Measurements from ENCODE around the gene SH3BGR.

- TF ChIP-seq EP300 (IDR thresholded peaks at IDR 0.05; ENCODE audit: borderline replicate concordance) (no peak), YY1 (IDR thresholded peaks at IDR 0.05; ENCODE audit: low read depth) (no peak), TEAD4 (IDR thresholded peaks at IDR 0.05) (no peak), RAD21 (IDR thresholded peaks at IDR 0.05; ENCODE audit: low read depth) (no peak)
- TF ChIP-seq, protein P1, sequence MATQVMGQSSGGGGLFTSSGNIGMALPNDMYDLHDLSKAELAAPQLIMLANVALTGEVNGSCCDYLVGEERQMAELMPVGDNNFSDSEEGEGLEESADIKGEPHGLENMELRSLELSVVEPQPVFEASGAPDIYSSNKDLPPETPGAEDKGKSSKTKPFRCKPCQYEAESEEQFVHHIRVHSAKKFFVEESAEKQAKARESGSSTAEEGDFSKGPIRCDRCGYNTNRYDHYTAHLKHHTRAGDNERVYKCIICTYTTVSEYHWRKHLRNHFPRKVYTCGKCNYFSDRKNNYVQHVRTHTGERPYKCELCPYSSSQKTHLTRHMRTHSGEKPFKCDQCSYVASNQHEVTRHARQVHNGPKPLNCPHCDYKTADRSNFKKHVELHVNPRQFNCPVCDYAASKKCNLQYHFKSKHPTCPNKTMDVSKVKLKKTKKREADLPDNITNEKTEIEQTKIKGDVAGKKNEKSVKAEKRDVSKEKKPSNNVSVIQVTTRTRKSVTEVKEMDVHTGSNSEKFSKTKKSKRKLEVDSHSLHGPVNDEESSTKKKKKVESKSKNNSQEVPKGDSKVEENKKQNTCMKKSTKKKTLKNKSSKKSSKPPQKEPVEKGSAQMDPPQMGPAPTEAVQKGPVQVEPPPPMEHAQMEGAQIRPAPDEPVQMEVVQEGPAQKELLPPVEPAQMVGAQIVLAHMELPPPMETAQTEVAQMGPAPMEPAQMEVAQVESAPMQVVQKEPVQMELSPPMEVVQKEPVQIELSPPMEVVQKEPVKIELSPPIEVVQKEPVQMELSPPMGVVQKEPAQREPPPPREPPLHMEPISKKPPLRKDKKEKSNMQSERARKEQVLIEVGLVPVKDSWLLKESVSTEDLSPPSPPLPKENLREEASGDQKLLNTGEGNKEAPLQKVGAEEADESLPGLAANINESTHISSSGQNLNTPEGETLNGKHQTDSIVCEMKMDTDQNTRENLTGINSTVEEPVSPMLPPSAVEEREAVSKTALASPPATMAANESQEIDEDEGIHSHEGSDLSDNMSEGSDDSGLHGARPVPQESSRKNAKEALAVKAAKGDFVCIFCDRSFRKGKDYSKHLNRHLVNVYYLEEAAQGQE (IDR thresholded peaks at IDR 0.05; ENCODE audit: low read depth), result no peak
These were observed 27.5 kb downstream of the SH3BGR start for GRCh38 chr21:39479164-39479813.
